GM18873 (cell line): ENCODE data around the gene HOXD8.

Experiments used
- ATAC-seq: cut with Tn5 transposase; IDR thresholded peaks from one replicate; pipeline ENCODE4 v1.9.1; 2021; ENCODE audit warnings: mild to moderate bottlenecking, moderate library complexity, moderate number of reproducible peaks; ENCODE audit not compliant: unreplicated experiment, low FRiP score

The HOXD8 gene

DNA sequence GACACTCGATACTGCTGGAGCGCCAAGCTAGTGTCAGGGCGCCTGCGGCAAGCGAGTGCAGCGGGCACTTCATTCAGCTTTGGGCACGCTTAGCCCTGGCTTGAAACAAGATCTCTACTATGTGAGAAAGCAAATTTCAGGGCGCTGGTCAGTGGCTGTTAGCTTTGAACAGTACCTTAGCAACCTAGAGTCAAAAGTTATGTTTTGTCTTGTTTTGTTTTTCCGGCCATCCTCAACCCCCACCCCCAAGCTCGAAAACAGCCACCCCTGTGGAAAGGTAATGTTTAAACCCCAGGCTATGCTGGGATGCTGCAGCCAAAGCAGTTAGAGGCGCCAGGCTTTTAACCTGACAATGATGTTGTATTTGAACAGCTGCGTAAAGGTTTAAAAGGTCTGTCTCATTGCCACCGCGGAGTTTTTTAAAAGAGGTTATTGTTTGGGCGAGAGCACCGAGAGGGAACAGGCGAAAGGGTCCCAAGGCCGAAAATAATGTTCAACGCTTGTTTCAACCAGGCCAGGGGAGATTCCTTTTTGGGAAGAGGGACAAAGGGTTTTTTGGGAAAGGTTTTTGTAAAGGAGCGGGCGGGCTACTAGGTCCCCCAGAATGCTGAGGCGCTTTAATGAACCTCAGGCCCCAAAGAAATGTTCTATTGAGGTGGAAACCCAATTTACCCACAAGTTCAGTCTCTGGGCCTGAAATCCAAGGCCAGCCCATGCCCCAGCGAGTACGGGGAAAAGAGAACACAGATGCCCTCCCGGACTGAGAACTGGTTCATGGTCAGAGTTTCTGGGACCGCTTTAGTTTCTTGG is 15.2 kb upstream of the HOXD8 start:
- no peak for ATAC-seq

DNA sequence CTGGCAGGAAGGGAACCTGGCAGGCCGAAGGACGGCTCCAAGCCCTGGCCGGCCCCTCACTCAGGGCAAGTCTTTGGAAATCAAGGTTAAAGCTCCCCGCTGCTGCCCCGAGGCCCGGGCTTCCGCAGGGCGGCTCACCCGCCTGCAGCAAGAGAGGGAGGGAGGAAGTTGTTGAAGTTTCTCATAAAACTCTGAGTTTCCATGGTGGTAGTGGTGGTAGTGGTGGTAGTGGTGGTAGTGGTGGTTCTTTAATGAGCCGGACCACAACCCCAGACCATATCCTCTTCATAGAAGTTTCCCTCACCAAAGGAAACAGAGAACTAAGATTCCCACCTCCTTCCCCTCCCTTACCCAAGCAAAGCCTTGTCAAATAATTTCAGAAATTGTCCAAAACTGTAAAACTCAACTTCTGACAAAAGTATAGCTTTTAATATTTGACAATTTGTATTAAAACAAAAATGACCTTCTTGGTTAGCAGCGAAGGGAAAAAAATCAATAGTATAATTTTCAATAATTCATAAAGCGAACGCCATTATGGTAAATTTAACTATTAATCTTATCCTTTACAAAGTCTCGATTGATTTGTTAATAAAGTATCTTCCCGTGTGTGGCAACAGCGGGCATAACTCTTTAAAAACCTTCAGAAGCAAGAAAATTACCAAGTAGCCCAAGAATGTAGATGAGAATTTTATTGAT is 14.4 kb upstream of the HOXD8 start:
- no peak for ATAC-seq

DNA sequence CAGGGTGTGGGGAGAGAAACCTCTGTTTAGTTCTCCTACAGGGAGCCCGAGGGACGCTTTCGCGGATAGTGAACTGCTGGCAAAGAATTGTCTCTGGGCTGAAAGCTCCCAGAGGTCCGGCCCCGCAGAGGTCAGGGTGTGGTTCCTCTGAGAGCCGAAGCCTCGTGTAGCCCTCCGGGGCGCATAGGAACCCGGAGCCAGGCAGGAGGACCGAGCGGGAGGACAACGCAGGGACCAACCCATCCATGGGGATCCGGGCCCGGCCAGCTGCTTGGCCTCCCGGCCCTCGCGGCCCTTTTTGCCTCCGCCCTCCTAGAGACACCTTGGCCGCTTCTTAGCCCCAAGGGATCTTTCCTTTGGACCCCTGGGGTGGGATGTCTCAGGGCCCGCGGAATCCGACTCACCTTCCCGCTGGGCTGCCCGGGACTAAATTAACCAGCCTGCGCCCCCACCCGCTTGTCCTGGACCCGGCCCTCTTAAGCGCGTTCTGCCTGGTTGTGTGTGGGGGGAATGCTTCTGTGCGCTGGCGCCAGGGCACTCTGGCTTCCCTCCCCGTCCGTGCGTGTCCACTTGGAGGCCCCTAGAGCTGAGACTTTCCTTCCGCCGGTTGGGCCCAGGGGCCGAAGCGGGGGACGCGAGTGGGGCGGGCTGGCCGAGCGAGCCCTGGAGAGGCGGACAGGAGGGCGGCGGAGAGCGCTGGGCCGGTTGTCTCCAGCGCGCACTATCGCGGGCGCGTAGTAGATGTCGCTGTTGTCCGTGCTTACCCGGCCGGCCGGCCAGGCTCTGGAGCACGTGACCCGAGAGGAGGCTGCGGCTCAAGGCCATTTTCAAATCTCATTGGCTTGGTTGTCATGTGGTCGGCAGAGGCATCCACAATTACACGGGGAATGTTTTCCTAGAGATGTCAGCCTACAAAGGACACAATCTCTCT is 13.4 kb upstream of the HOXD8 start, which contains the start of gene HOXD10:
HOXD10 (plus strand) TSS at position 896 of the 931 bp plus-strand sequence. CDS start 56 bp downstream, outside the sequence.
- ATAC-seq = no peak

DNA sequence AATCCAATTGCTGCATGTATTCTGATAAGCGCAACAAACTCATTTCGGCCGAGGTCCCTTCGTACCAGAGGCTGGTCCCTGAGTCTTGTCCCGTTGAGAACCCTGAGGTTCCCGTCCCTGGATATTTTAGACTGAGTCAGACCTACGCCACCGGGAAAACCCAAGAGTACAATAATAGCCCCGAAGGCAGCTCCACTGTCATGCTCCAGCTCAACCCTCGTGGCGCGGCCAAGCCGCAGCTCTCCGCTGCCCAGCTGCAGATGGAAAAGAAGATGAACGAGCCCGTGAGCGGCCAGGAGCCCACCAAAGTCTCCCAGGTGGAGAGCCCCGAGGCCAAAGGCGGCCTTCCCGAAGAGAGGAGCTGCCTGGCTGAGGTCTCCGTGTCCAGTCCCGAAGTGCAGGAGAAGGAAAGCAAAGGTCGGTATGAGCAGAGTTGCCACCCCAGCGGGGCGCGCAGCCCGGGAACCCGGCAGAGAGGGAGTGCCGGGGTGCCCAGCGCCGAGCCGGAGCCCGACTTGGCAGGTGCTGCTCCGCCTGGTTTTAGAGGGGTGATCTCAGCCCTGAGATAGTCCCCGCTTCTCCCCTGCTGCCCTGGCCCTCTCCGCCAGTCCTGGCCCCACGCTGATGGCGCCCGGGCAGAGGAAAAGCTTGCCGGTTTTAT is 12.2 kb upstream of the HOXD8 start:
- ATAC-seq = no peak

DNA sequence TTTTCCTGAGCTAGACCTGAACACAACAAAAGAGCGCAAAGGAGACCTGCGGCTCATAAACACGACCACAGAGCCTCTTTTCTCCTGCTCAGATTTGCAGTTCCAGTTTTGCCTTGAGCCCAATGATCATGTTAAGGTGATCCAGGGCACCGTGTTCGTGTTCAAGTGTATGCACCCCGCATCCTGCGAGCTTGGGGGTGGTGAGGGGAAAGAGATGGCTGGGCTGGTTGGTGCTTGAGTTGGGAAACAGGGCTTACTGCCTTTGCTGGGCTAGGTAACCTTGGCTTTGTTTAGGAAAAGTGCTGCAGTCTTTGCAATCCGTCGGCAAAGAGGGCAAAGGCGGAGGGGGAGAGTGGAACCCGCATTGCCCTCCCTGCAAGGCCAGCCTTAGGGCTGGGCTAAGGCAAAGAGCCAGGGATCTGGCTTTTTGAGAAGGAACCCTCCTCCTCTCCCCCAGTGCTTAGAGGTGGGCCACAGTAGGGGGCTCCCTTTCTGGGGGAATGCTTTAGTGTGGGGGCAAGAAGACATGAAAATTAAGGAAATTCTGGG is 11.6 kb upstream of the HOXD8 start:
- ATAC-seq = no peak

DNA sequence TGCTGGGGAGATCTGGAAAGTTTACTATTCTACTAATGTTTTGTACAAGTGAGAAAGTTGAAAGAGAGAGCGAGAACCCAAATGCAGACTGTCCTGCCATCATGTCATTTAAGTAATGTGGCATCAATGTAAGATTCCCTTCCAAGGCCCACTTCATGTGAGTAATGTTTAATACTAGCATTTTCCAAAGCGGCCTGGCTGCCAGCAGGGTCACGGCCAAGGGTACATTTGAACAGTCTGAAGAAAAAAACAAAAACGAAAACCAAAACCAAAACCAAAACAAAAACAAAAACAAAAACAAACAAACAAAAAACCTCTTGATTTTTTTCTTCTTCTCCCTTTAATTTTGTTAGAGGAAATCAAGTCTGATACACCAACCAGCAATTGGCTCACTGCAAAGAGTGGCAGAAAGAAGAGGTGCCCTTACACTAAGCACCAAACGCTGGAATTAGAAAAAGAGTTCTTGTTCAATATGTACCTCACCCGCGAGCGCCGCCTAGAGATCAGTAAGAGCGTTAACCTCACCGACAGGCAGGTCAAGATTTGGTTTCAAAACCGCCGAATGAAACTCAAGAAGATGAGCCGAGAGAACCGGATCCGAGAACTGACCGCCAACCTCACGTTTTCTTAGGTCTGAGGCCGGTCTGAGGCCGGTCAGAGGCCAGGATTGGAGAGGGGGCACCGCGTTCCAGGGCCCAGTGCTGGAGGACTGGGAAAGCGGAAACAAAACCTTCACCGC is 10.7 kb upstream of the HOXD8 start:
- no peak for ATAC-seq

DNA sequence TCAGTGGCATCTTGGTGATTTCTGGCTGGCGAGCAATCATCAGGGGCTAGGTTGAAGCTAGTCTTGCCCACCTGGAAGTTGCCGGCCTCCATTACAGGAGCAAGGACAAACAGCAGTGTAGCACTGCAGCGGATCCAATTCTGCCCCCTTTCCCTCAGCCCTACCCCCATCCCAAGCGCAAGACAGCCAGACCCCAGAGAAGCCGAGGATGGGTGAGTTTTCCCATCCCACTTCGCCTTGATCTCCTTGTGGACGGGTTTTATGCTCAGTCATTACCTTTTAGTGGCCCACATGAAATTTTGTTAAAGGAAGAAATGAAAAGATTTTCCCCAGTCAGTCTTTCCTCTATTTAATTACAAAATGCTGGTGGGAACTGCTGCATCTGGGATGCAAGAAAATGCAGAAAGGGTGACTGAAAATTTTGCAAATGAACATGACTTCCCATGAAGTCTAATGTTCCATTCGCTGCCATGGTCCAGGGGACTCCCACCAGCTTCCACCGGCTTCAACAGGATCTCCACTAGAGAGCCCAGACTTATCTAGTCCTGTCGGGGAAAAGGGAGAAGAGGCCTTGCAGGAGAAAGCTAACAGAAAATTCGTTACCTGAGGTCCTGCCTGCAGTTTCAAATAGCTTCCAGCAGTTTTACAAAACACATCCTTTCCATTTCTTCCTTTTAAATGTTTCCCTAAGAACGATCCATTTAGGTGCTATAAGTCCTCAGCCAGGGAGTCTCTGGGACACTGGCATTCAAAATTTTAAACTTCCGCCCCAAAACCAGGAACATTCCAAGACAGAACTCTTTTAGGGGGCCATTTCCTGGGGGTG is 8.9 kb upstream of the HOXD8 start:
- no peak for ATAC-seq

DNA sequence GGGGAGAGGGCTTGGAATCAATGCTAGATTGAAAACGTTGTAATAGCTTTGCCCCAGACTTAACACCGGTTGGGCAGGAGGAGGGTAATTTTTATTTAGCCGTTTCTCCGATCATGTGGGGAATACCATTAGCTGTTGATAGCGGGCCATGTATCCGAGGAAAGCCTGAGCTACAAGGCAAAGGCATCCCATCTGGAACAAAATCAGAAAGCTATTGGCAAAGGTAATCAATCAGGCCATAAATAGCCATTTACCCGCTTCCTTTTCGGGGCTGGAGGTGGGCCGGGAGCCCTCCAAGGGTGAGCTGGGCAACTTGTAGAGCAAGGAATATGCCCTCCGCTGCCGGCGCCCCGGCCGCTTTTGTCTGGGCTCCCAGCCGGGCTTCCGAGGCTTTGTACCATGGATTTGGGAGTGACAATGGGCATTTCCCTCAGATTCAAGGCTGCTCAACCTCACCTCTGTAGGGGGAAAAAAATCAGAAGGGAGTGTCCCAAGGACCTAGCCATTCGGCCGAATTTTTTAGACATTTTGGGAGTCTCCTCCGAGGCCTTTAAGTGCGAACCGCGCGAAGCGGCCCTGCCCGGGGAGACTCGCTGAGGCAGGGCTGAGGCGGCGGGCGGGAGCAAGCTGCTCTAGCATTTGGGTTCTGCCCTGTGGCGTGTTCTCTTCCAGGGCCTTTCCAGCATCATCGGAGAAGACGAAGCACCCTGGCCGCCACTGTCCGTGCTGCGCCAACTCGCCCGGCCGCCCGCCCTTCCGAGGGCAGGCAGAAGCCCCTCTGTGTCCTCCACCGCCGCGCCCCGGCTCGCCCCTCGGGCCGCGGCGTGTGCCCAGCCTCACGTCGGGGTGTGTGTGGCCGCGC is 8.1 kb upstream of the HOXD8 start:
- ATAC-seq = no peak

DNA sequence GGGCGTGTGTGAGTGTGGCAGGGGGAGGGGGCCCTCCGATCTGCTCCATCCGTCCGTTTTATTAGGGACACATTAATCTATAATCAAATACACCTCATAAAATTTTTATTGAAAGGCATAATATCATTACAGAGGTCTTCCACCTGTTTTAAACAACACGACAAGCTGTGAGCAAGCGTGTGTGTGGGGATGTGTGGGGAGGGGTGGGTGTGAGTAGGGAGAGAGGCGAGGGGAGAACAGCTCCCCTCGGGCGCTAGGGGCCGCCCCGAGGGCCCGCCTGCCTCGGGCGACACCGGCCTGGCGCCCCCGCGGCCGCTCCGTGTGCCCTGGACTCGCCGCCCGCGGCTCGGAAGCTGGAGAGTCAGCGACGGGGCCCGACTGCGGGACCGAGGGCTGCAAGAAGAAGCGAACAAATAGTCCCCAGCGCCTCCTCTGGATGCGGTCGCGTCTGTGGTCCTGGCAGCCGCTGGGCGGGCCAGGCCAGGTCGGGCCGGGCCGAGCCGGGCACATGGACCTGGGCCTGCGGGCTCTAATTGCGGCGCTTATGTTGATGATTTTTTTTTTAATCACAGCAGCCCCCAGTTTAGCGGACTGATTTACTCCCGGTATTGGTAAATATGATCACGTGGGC is 7.3 kb upstream of the HOXD8 start:
- ATAC-seq = no peak

DNA sequence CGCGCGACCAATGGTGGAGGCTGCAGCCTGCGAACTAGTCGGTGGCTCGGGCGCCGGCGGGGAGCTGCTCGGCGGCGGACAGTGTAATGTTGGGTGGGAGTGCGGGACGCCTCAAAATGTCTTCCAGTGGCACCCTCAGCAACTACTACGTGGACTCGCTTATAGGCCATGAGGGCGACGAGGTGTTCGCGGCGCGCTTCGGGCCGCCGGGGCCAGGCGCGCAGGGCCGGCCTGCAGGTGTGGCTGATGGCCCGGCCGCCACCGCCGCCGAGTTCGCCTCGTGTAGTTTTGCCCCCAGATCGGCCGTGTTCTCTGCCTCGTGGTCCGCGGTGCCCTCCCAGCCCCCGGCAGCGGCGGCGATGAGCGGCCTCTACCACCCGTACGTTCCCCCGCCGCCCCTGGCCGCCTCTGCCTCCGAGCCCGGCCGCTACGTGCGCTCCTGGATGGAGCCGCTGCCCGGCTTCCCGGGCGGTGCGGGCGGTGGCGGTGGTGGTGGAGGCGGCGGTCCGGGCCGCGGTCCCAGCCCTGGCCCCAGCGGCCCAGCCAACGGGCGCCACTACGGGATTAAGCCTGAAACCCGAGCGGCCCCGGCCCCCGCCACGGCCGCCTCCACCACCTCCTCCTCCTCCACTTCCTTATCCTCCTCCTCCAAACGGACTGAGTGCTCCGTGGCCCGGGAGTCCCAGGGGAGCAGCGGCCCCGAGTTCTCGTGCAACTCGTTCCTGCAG is 6.7 kb upstream of the HOXD8 start, which contains the start of gene HOXD9:
HOXD9 (plus strand) TSS at position 37 of the 728 bp plus-strand sequence; CDS start at position 87, 50 bp downstream.
- no peak for ATAC-seq

DNA sequence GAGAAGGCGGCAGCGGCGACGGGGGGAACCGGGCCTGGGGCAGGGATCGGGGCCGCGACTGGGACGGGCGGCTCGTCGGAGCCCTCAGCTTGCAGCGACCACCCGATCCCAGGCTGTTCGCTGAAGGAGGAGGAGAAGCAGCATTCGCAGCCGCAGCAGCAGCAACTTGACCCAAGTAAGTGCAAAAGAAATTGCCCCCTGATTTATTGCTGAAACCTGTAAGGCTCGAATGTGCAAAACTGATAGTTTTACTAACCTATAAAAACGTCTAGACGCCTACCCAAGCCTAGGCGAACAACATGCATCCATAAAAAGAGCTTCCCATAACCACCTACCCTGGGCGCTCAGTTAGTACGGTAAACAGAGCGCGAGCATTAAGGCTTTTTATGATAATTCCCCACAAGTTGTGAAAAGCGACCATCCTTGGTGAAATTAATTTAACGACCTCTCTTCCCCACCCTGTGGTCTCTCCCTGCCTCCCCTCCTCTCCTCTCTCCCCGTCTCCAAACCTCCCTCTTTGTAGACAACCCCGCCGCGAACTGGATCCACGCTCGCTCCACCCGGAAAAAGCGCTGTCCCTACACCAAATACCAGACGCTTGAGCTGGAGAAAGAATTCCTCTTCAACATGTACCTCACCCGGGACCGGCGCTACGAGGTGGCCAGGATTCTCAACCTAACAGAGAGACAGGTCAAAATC is 5.9 kb upstream of the HOXD8 start:
- no peak for ATAC-seq

DNA sequence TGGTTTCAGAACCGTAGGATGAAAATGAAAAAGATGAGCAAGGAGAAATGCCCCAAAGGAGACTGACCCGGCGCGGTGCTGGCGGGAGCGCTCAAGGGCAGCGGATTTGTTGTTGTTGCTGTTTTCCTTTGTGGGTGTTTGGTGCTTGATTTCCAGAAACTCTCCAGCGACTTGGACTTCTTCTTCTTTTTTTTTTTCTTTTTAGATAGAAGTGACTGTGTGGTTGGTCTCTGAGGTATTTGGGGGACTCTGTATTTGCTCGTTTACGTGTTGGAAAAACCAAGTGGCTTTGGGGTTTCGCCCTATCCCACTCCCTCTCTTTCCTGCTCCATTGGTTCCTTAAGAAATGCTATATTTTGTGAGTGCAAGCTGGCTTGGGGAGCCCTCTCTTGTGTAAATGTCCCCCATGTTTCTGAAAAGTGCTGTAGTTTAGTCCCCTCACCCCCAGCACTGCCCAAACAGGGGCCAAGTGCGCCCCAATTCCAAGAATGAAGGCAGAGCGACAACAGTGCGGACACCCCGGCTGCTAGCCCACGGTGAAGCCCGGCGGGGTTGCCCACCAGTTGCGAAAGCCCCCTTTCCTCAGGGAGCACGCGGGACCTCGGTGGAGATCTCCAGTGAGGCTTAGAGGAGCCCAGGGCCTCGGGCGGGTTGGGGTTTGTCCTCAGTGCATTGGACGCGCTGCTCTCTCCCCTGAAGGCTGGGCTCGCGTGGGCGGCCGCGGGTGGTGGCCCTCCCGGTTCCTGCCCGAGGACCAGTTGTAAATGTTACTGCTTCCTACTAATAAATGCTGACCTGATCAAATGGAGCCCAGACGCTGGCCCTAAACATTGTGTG is 5.2 kb upstream of the HOXD8 start:
- no peak for ATAC-seq

DNA sequence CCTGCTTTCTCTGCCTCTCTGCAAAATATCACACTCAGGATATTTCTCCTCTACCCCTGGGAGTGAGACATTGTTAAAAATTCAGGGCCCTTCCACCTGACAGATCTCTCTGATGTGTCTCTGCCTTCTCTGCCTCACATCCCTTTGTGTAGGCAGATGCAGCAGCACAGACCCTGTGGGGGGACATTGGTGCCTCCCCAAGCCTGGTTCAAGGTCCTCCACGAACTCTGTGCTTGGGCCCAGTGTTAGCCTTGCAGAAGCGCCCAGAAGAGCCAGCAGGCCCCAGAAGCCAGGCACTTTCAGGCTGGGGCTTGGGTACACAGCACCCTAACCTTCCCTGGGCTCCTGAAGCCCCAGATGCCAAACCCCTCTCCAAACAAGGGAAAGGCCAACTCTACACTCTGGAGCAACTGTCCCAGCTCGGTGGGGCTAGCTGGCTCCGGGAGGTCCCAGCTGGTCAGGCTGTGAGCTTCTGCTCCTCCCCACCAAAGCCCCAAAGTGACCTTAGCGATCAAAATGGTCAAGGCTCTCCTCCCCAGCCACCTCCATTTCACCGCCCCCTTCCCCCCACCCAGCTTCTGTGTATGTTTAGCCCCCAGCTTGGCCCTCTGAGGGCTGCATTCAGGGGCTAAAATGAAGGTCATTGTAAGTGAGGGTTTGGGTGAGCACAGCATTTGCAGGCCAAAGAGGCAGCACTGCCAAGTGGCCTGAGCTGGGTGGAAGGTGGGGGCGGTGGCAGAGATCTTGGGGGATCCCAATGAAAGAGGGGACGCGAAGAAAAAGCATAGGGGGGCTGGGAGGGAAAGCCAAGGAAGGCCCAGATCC is 4.3 kb upstream of the HOXD8 start:
- ATAC-seq = no peak

DNA sequence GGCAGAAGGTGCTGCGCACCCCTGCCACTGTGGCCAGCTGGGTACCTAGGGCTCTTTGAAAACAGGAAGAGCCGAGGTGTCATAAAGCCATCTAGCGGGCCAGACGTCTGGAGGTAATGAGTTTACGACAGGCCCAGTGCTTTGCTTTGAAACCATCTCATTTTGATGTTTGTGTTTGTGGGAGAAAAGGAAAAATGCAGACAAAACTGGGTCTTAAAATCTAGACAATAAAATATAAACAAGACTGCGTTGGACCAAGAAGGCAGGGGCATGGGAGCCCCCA is 3.8 kb upstream of the HOXD8 start:
- ATAC-seq = no peak
